ENCODE results near the gene PDGFRA.
A peak's percentile ranks its signal among the peaks of the same experiment; 100 is the strongest.

The PDGFRA gene

GRCh38 chr4:54228961-54229501 lies at the start of gene PDGFRA:
Gene PDGFRA, plus strand, starts transcription at chr4:54229293. Its CDS starts 29,476 bp downstream, at chr4:54258769.
- Mint-ChIP-seq H3K9me3 (no peaks in the 10 kb centered on the region), H3K27ac (peak within 1 kb of the TSS; percentile 62), H3K4me3 (peak within 1 kb of the TSS; percentile 14), H3K36me3 (ENCODE audit: low read depth) (no peaks in the 10 kb centered on the region), H3K27me3 (peaks cover 83% of the 10 kb centered on the region), H3K4me1 (peaks cover 43% of the 10 kb centered on the region)
- ATAC-seq: no peak
- no peak for DNase-seq

- Mint-ChIP-seq H3K4me1 (no peaks in the 10 kb centered on the region), H3K36me3 (ENCODE audit: low read depth) (peaks cover 2% of the 10 kb centered on the region), H3K27ac (no peak overlapping the region), H3K9me3 (no peaks in the 10 kb centered on the region), H3K4me3 (no peak overlapping the region), H3K27me3 (peaks cover 2% of the 10 kb centered on the region)
- no peak for ATAC-seq
- no peak for DNase-seq
These were observed 44.5 kb upstream of the PDGFRA start for GRCh38 chr4:54184581-54184980.

GRCh38 chr4:54185044-54185780 lies 43.9 kb upstream of the PDGFRA start:
- Mint-ChIP-seq H3K27me3 (peaks cover 2% of the 10 kb centered on the region), H3K36me3 (ENCODE audit: low read depth) (peaks cover 2% of the 10 kb centered on the region), H3K27ac (no peak overlapping the region), H3K9me3 (no peaks in the 10 kb centered on the region), H3K4me1 (no peaks in the 10 kb centered on the region), H3K4me3 (no peak overlapping the region)
- ATAC-seq (no peak), DNase-seq (no peak)

- H3K4me1 Mint-ChIP-seq: no peaks in the 10 kb centered on the region
- no peaks in the 10 kb centered on the region for H3K9me3 Mint-ChIP-seq
- ATAC-seq: no peak
- no peak overlapping the region for H3K27ac Mint-ChIP-seq
- H3K27me3 Mint-ChIP-seq: peaks cover 5% of the 10 kb centered on the region
- peaks cover 2% of the 10 kb centered on the region for H3K36me3 Mint-ChIP-seq (ENCODE audit: low read depth)
- no peak overlapping the region for H3K4me3 Mint-ChIP-seq
- DNase-seq: no peak
These were observed 43.2 kb upstream of the PDGFRA start for GRCh38 chr4:54185866-54186265.

- ATAC-seq (no peak), DNase-seq (no peak)
- Mint-ChIP-seq H3K27me3 (peaks cover 5% of the 10 kb centered on the region), H3K27ac (no peak overlapping the region), H3K4me3 (no peak overlapping the region), H3K36me3 (ENCODE audit: low read depth) (peaks cover 2% of the 10 kb centered on the region), H3K4me1 (no peaks in the 10 kb centered on the region), H3K9me3 (no peaks in the 10 kb centered on the region)
These were observed 42.7 kb upstream of the PDGFRA start for GRCh38 chr4:54186371-54186770.

GRCh38 chr4:54187148-54187547 lies 41.9 kb upstream of the PDGFRA start:
- H3K36me3 Mint-ChIP-seq (ENCODE audit: low read depth): peaks cover 2% of the 10 kb centered on the region
- H3K27me3 Mint-ChIP-seq: peaks cover 5% of the 10 kb centered on the region
- no peaks in the 10 kb centered on the region for H3K4me1 Mint-ChIP-seq

GRCh38 chr4:54189140-54189539 lies 40.0 kb upstream of the PDGFRA start:
- peaks cover 5% of the 10 kb centered on the region for H3K27me3 Mint-ChIP-seq
- H3K9me3 Mint-ChIP-seq: no peaks in the 10 kb centered on the region
- H3K27ac Mint-ChIP-seq: no peak overlapping the region
- H3K36me3 Mint-ChIP-seq (ENCODE audit: low read depth): peaks cover 2% of the 10 kb centered on the region
- DNase-seq (no peak), ATAC-seq (no peak)
- H3K4me3 Mint-ChIP-seq: no peak overlapping the region
- H3K4me1 Mint-ChIP-seq: no peaks in the 10 kb centered on the region

More at GRCh38 chr4:54187148-54187547, 41.9 kb upstream of the PDGFRA start:
- ATAC-seq (no peak), DNase-seq (no peak)
- Mint-ChIP-seq H3K9me3 (no peaks in the 10 kb centered on the region), H3K4me3 (no peak overlapping the region), H3K27ac (no peak overlapping the region)

GRCh38 chr4:54192811-54193210 lies 36.3 kb upstream of the PDGFRA start:
- Mint-ChIP-seq H3K27me3 (peaks cover 3% of the 10 kb centered on the region), H3K4me1 (no peaks in the 10 kb centered on the region), H3K9me3 (no peaks in the 10 kb centered on the region), H3K4me3 (no peak overlapping the region), H3K36me3 (ENCODE audit: low read depth) (no peaks in the 10 kb centered on the region), H3K27ac (no peak overlapping the region)
- DNase-seq (no peak), ATAC-seq (no peak)

- no peaks in the 10 kb centered on the region for H3K9me3 Mint-ChIP-seq
These were observed 31.2 kb upstream of the PDGFRA start for GRCh38 chr4:54197926-54198325.

GRCh38 chr4:54199919-54200318 lies 29.2 kb upstream of the PDGFRA start:
- H3K9me3 Mint-ChIP-seq: no peaks in the 10 kb centered on the region
- H3K27me3 Mint-ChIP-seq: no peaks in the 10 kb centered on the region

More at GRCh38 chr4:54197926-54198325, 31.2 kb upstream of the PDGFRA start:
- no peaks in the 10 kb centered on the region for H3K27me3 Mint-ChIP-seq
- ATAC-seq (no peak), DNase-seq (no peak)
- no peak overlapping the region for H3K4me3 Mint-ChIP-seq
- no peaks in the 10 kb centered on the region for H3K36me3 Mint-ChIP-seq (ENCODE audit: low read depth)
- H3K27ac Mint-ChIP-seq: no peak overlapping the region
- H3K4me1 Mint-ChIP-seq: no peaks in the 10 kb centered on the region

GRCh38 chr4:54209617-54210016 lies 19.5 kb upstream of the PDGFRA start:
- Mint-ChIP-seq H3K27ac (no peak overlapping the region), H3K36me3 (ENCODE audit: low read depth) (no peaks in the 10 kb centered on the region), H3K4me1 (no peaks in the 10 kb centered on the region), H3K4me3 (no peak overlapping the region), H3K9me3 (peaks cover 3% of the 10 kb centered on the region), H3K27me3 (peaks cover 19% of the 10 kb centered on the region)
- ATAC-seq (no peak), DNase-seq (no peak)

More at GRCh38 chr4:54199919-54200318, 29.2 kb upstream of the PDGFRA start:
- Mint-ChIP-seq H3K4me3 (no peak overlapping the region), H3K4me1 (no peaks in the 10 kb centered on the region), H3K36me3 (ENCODE audit: low read depth) (no peaks in the 10 kb centered on the region), H3K27ac (no peak overlapping the region)
- no peak for DNase-seq
- ATAC-seq: no peak

GRCh38 chr4:54213001-54213400 lies 16.1 kb upstream of the PDGFRA start:
- H3K4me3 Mint-ChIP-seq: no peak overlapping the region
- no peak overlapping the region for H3K27ac Mint-ChIP-seq
- no peaks in the 10 kb centered on the region for H3K36me3 Mint-ChIP-seq (ENCODE audit: low read depth)
- H3K27me3 Mint-ChIP-seq: peaks cover 31% of the 10 kb centered on the region
- H3K4me1 Mint-ChIP-seq: peaks cover 5% of the 10 kb centered on the region
- ATAC-seq: no peak
- no peak for DNase-seq
- H3K9me3 Mint-ChIP-seq: peaks cover 3% of the 10 kb centered on the region

GRCh38 chr4:54213761-54214160 lies 15.3 kb upstream of the PDGFRA start:
- no peak for DNase-seq
- Mint-ChIP-seq H3K27ac (no peak overlapping the region), H3K27me3 (peaks cover 38% of the 10 kb centered on the region), H3K4me1 (peaks cover 5% of the 10 kb centered on the region), H3K9me3 (peaks cover 3% of the 10 kb centered on the region), H3K36me3 (ENCODE audit: low read depth) (no peaks in the 10 kb centered on the region), H3K4me3 (no peak overlapping the region)
- ATAC-seq: no peak

GRCh38 chr4:54215379-54216077 lies 13.6 kb upstream of the PDGFRA start:
- Mint-ChIP-seq H3K4me3 (no peak overlapping the region), H3K27ac (no peak overlapping the region), H3K9me3 (no peaks in the 10 kb centered on the region), H3K36me3 (ENCODE audit: low read depth) (no peaks in the 10 kb centered on the region), H3K27me3 (peaks cover 39% of the 10 kb centered on the region), H3K4me1 (peaks cover 5% of the 10 kb centered on the region)
- DNase-seq: no peak
- peak; percentile 25 for ATAC-seq

Data from activated naive CD8-positive, alpha-beta T cell treated with anti-CD3 and anti-CD28 coated beads, Interleukin-2, amount 50 U/mL, for 24 hours (primary cell).